SK-N-SH (cell line): Measurements from ENCODE around the gene TMED6. TPM values are rescaled to one million over a fixed set of nuclear protein-coding genes. Genes with fewer than 3 reads are reported as not detected.
A peak's percentile ranks its signal among the peaks of the same experiment; 100 is the strongest.

Experiments
- CTCF ChIA-PET: fragments of 300-600, 350-600 bp; formaldehyde crosslinking; extraction: SDS; loops from one replicate; lab custom pipeline; 2021; lab: Yijun Ruan, JAX
- POLR2A ChIA-PET: fragments of 350-600 bp; sonication (Branson Sonifier 250); formaldehyde crosslinking; extraction: SDS; loops from one replicate; lab custom pipeline; 2020; ENCODE audit warnings: antibody characterized with exemption, inconsistent platforms; lab: Yijun Ruan, JAX
- DNase-seq: peaks from one replicate; pipeline ENCODE4 v3.0.0; 2012
- H2AFZ ChIP-seq: fragments of 200-600 bp; sonication (generic); 2 replicates; pipeline ENCODE4 v1.8.1; 2016; ENCODE audit warnings: antibody characterized with exemption, mild to moderate bottlenecking, low read depth
- H3F3A ChIP-seq: fragments of 200-600 bp; sonication (generic); replicated peaks from 2 replicates; pipeline ENCODE3; 2016; ENCODE audit warnings: antibody characterized with exemption, mild to moderate bottlenecking; ENCODE audit not compliant: insufficient read depth
- H3K27ac ChIP-seq, 2 experiments: fragments of 200-500 bp in 1 of 2; fragments of 200-600 bp in 1 of 2; sonication (Bioruptor generic) in 1 of 2; sonication (generic), shearing (Covaris generic) in 1 of 2; 2 replicates each; pipeline versions ENCODE4 v1.5.1 to v1.6.1; 2014 to 2016; ENCODE audit warnings: low read depth in 2 of 2, inconsistent platforms in 1 of 2, low read length in 1 of 2, mild to moderate bottlenecking in 1 of 2, mixed read lengths in 1 of 2
- H3K27me3 ChIP-seq: fragments of 200-600 bp; sonication (generic), shearing (Covaris generic); 2 replicates; pipeline ENCODE4 v1.6.1; 2016; ENCODE audit warnings: mixed run types; ENCODE audit not compliant: insufficient read depth
- H3K36me3 ChIP-seq, 2 experiments: fragments of 200-500 bp in 1 of 2; fragments of 200-600 bp in 1 of 2; sonication (Bioruptor generic) in 1 of 2; sonication (generic) in 1 of 2; replicated peaks in 1 of 2; 2 replicates each; pipeline versions ENCODE3 to v1.5.1; 2014 to 2016; ENCODE audit warnings: low read length in 1 of 2, mild to moderate bottlenecking in 1 of 2; ENCODE audit not compliant: insufficient read depth in 2 of 2, control insufficient read depth in 1 of 2
- H3K4me1 ChIP-seq, 2 experiments: fragments of 200-500 bp in 1 of 2; fragments of 200-600 bp in 1 of 2; sonication (Bioruptor generic) in 1 of 2; sonication (generic), shearing (Covaris generic) in 1 of 2; 2 replicates each; pipeline versions ENCODE4 v1.5.1 to v1.6.1; 2014 to 2016; ENCODE audit warnings: low read depth in 1 of 2, low read length in 1 of 2, mixed run types in 1 of 2; ENCODE audit not compliant: insufficient read depth in 2 of 2, control insufficient read depth in 1 of 2
- H3K4me2 ChIP-seq: fragments of 200-600 bp; sonication (generic), shearing (Covaris generic); 2 replicates; pipeline ENCODE4 v1.6.1; 2017; ENCODE audit warnings: mixed run types
- H3K4me3 ChIP-seq, 2 experiments: fragments of 200-500 bp in 1 of 2; fragments of 200-600 bp in 1 of 2; sonication (Bioruptor generic) in 1 of 2; sonication (generic), shearing (Covaris generic) in 1 of 2; 2 replicates each; pipeline versions ENCODE4 v1.5.1 to v1.8.1; 2014 to 2016; ENCODE audit warnings: low read depth in 2 of 2, inconsistent platforms in 1 of 2, low read length in 1 of 2, mild to moderate bottlenecking in 1 of 2, mixed read lengths in 1 of 2, moderate library complexity in 1 of 2
- H3K79me2 ChIP-seq: fragments of 200-600 bp; sonication (generic); 2 replicates; pipeline ENCODE4 v1.8.1; 2017; ENCODE audit warnings: mild to moderate bottlenecking; ENCODE audit not compliant: insufficient read depth
- H3K9ac ChIP-seq: fragments of 200-600 bp; sonication (generic); 2 replicates; pipeline ENCODE4 v1.6.1; 2017; ENCODE audit warnings: mixed run types
- H3K9me2 ChIP-seq: fragments of 200-600 bp; sonication (generic); 2 replicates; pipeline ENCODE4 v1.6.1; 2017; ENCODE audit warnings: mixed run types
- H3K9me3 ChIP-seq: fragments of 200-600 bp; sonication (generic); 2 replicates; pipeline ENCODE4 v1.6.1; 2017; ENCODE audit warnings: mixed run types, mild to moderate bottlenecking, moderate library complexity
- H4K20me1 ChIP-seq: fragments of 200-600 bp; sonication (generic); 2 replicates; pipeline ENCODE4 v1.6.1; 2017; ENCODE audit warnings: mild to moderate bottlenecking, mixed run types; ENCODE audit not compliant: insufficient read depth
- CHD2 ChIP-seq: fragments of 150-350 bp; IDR thresholded peaks from 2 replicates; pipeline ENCODE4 v1.6.1; 2018; ENCODE audit warnings: low read length; ENCODE audit not compliant: partially characterized antibody
- ELF1 ChIP-seq: IDR thresholded peaks from 2 replicates; pipeline ENCODE4 v1.4.0; 2012
- JUND ChIP-seq: IDR thresholded peaks from 2 replicates; pipeline ENCODE4 v1.4.0; 2012
- MAX ChIP-seq: IDR thresholded peaks from 2 replicates; pipeline ENCODE4 v1.4.0; 2012; ENCODE audit warnings: low read depth
- MXI1 ChIP-seq: IDR thresholded peaks from 2 replicates; pipeline ENCODE4 v1.6.1; 2012; ENCODE audit warnings: mild to moderate bottlenecking, low read depth, low read length, improper control_type of control experiment
- PBX3 ChIP-seq: IDR thresholded peaks from 2 replicates; pipeline ENCODE4; 2012
- TAF1 ChIP-seq: IDR thresholded peaks from 2 replicates; pipeline ENCODE4 v1.6.1; 2012; ENCODE audit warnings: low read depth, mild to moderate bottlenecking, low read length, moderate library complexity, borderline replicate concordance
- WGBS: methylation state at CpG from one replicate; pipeline ENCODE4 v1.1.6; 2017; ENCODE audit warnings: low lambda C conversion rate; 5-methylcytosine and 5-hydroxymethylcytosine counted together
- polyA plus RNA-seq, 3 experiments: library from polyadenylated mRNA; depleted of rRNA; stranded (reverse); fragments of >200 nt; gene quantifications; 2 replicates each; pipeline ENCODE4 v1.2.3, GENCODE V29; 2012

Gene TMED6
- polyA plus RNA-seq, 1 of the 3 experiments (the other 2 are of a cell fraction) = not detected

GRCh38 chr16:69345923-69346322 lies 5.7 kb downstream of the TMED6 start:
- TF ChIP-seq TAF1 = no peak
- no peak for TF ChIP-seq MAX
- TF ChIP-seq CHD2 = no peak
- no peak for TF ChIP-seq ELF1
- TF ChIP-seq, all 33 proteins: peak for 0
- no peak for DNase-seq
- no peaks in the 10 kb centered on the region for H4K20me1 ChIP-seq
- no peaks in the 10 kb centered on the region for H3K9me2 ChIP-seq
- H3K4me1 ChIP-seq = peaks cover 4 to 9% of the 10 kb centered on the region in 2 experiments; a peak in 3 of 4 replicates
- POLR2A ChIA-PET = no interaction called here
- H3K27me3 ChIP-seq = no peaks in the 10 kb centered on the region
- no peak overlapping the region for H3K9ac ChIP-seq
- no peaks in the 10 kb centered on the region for H3K9me3 ChIP-seq
- H2AFZ ChIP-seq = no peak overlapping the region
- peaks cover 30% of the 10 kb centered on the region for H3K79me2 ChIP-seq
- WGBS = 97% methylated on average over 4 of the region's 4 CpGs
- H3K4me2 ChIP-seq = no peak overlapping the region
- peaks cover 22 to 36% of the 10 kb centered on the region in 2 experiments for H3K36me3 ChIP-seq
- CTCF ChIA-PET = no interaction called here
- no peak overlapping the region for H3K27ac ChIP-seq
- H3K4me3 ChIP-seq = no peak overlapping the region
- H3F3A ChIP-seq = peaks cover 8% of the 10 kb centered on the region

GRCh38 chr16:69344171-69344570 lies 7.4 kb downstream of the TMED6 start:
- WGBS = 96% methylated on average over 5 of the region's 5 CpGs
- CTCF ChIA-PET = no interaction called here
- H3K36me3 ChIP-seq = peaks cover 22 to 40% of the 10 kb centered on the region in 2 experiments

DNA sequence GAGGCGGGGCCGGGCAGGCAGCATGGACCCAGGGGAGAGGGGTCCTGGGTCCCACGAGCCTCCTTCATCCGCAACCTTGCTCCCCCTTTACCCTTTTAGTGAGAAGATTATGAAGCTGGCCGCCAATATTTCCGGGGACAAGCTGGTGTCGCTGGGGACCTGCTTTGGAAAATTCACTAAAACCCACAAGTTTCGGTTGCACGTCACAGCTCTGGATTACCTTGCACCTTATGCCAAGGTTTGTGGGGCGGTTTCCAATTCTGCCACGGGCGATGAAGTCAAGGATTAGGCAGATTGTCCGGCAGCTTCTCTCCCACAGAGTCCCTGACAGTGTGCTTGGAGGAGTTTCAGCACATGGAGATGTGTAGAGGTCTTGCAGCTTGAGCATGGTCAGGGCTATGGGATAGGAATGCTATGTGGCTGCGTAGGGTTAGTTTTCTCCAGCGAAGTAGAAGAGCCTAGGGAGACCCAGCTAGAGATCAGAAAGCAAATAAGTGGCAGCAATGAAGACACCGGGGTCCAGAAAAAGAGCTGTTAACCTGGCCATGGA lies 11.4 kb downstream of the TMED6 start:
- CTCF ChIA-PET = interaction anchor here (0.8 to 1.3 kb wide), 4 partner anchors 11 to 36 kb away, joined by 3 to 6 read pairs (median 3); partner anchors contain the start of gene TMED6
- WGBS = 2% methylated on average over 12 of the region's 16 CpGs
- no peaks in the 10 kb centered on the region for H3K9me2 ChIP-seq
- H3K9me3 ChIP-seq = no peaks in the 10 kb centered on the region
- no peaks in the 10 kb centered on the region for H4K20me1 ChIP-seq
- H3F3A ChIP-seq = peaks cover 7% of the 10 kb centered on the region
- peak overlapping the region; percentile 72 for H2AFZ ChIP-seq
- H3K79me2 ChIP-seq = peaks cover 77% of the 10 kb centered on the region
- H3K4me1 ChIP-seq = peaks cover 15 to 20% of the 10 kb centered on the region in 2 experiments; a peak in 3 of 4 replicates
- DNase-seq = no peak
- H3K36me3 ChIP-seq = peaks cover 33 to 52% of the 10 kb centered on the region in 2 experiments
- peak overlapping the region; percentile 85 to 89 for H3K27ac ChIP-seq
- POLR2A ChIA-PET = interaction anchor here (1.1 to 3.3 kb wide), 3 partner anchors 11 to 14 kb away, joined by 3 to 24 read pairs (median 4); partner anchors contain the start of gene PDF
- peak overlapping the region; percentile 99 for H3K4me2 ChIP-seq
- H3K9ac ChIP-seq = peak overlapping the region; percentile 89
- TF ChIP-seq PBX3 (no peak), MXI1 (peak; percentile 27; the same call in 1 of the 2 replicates)
- H3K27me3 ChIP-seq = no peaks in the 10 kb centered on the region
- peak overlapping the region; percentile 76 to 99 for H3K4me3 ChIP-seq

More at GRCh38 chr16:69344171-69344570, 7.4 kb downstream of the TMED6 start:
- POLR2A ChIA-PET = interaction anchor here (1.0 kb wide), 1 partner anchor 9 kb away, joined by 3 read pairs; no protein-coding TSS in a partner anchor
- no peak for TF ChIP-seq JUND
- H3K4me1 ChIP-seq = peaks cover 10 to 11% of the 10 kb centered on the region in 2 experiments; a peak in 3 of 4 replicates
- DNase-seq = no peak
- H3K4me2 ChIP-seq = no peak overlapping the region
- H3F3A ChIP-seq = peaks cover 14% of the 10 kb centered on the region
- H3K9me3 ChIP-seq = no peaks in the 10 kb centered on the region
- no peak overlapping the region for H3K27ac ChIP-seq
- no peak overlapping the region for H2AFZ ChIP-seq
- no peaks in the 10 kb centered on the region for H3K27me3 ChIP-seq
- no peak overlapping the region for H3K4me3 ChIP-seq
- H4K20me1 ChIP-seq = no peaks in the 10 kb centered on the region
- no peaks in the 10 kb centered on the region for H3K9me2 ChIP-seq
- H3K79me2 ChIP-seq = peaks cover 43% of the 10 kb centered on the region
- H3K9ac ChIP-seq = no peak overlapping the region
